Fibroblast of lung (primary cell): ENCODE results near the gene TTYH2. TPM values are rescaled to one million over a fixed set of nuclear protein-coding genes. Genes with fewer than 3 reads are reported as not detected.

ENCODE experiments used
- DNase-seq, 2 donors: peaks; one replicate each; pipeline versions ENCODE4 v3.0.0 to v3.0.0-alpha.2; 2010; ENCODE audit warnings: low read depth in 2 of 2
- H2AFZ ChIP-seq: 2 replicates; pipeline ENCODE4 v1.5.1; 2012; ENCODE audit warnings: low read length, control low read depth, inconsistent platforms
- H3K27ac ChIP-seq: 2 replicates; pipeline ENCODE4 v1.5.1; 2011; ENCODE audit warnings: low read length, control low read depth; ENCODE audit not compliant: insufficient read depth
- H3K27me3 ChIP-seq: 2 replicates; pipeline ENCODE4 v1.5.1; 2011; ENCODE audit warnings: mild to moderate bottlenecking, low read length; ENCODE audit not compliant: control insufficient read depth, insufficient read depth
- H3K36me3 ChIP-seq: 2 replicates; pipeline ENCODE4 v1.5.1; 2011; ENCODE audit warnings: low read length; ENCODE audit not compliant: control insufficient read depth, insufficient read depth
- H3K4me1 ChIP-seq: 2 replicates; pipeline ENCODE4 v1.5.1; 2011; ENCODE audit warnings: low read length; ENCODE audit not compliant: control insufficient read depth, insufficient read depth; ENCODE audit errors: extremely low read depth
- H3K4me2 ChIP-seq: 2 replicates; pipeline ENCODE4 v1.5.1; 2011; ENCODE audit warnings: low read length, control low read depth; ENCODE audit not compliant: insufficient read depth; ENCODE audit errors: extremely low read depth
- H3K4me3 ChIP-seq, 4 experiments: fragments of 200-600 bp in 1 of 4; sonication (generic) in 1 of 4; replicated peaks in 1 of 4; 2 replicates each; pipeline ENCODE4 v1.5.1; 2011 to 2016; ENCODE audit warnings: low read length in 4 of 4, low read depth in 3 of 4, mild to moderate bottlenecking in 3 of 4, control low read depth in 2 of 4, inconsistent platforms in 1 of 4, mixed read lengths in 1 of 4; ENCODE audit not compliant: insufficient read depth in 1 of 4; ENCODE audit errors: control extremely low read depth in 1 of 4
- H3K79me2 ChIP-seq: 2 replicates; pipeline ENCODE4 v1.5.1; 2012; ENCODE audit warnings: mild to moderate bottlenecking, low read length, inconsistent platforms; ENCODE audit not compliant: control insufficient read depth, insufficient read depth
- H3K9ac ChIP-seq: 2 replicates; pipeline ENCODE4 v1.5.1; 2011; ENCODE audit warnings: mild to moderate bottlenecking, low read length, control low read depth; ENCODE audit not compliant: insufficient read depth
- H3K9me3 ChIP-seq: 2 replicates; pipeline ENCODE4 v1.5.1; 2012; ENCODE audit warnings: low read depth, low read length; ENCODE audit not compliant: control insufficient read depth, insufficient read depth
- H4K20me1 ChIP-seq: 2 replicates; pipeline ENCODE4 v1.5.1; 2011; ENCODE audit warnings: low read length; ENCODE audit not compliant: control insufficient read depth, insufficient read depth; ENCODE audit errors: extremely low read depth
- CTCF ChIP-seq, 2 donors: IDR thresholded peaks in 1 of 2; conservative IDR thresholded peaks in 1 of 2; 1 replicate in 1 of 2; 2 replicates in 1 of 2; pipeline ENCODE4 v1.5.1; 2011 to 2012; ENCODE audit warnings: low read length in 2 of 2, control low read depth in 1 of 2, inconsistent platforms in 1 of 2, low read depth in 1 of 2, mild to moderate bottlenecking in 1 of 2
- EZH2 ChIP-seq: IDR thresholded peaks from 2 replicates; pipeline ENCODE4 v1.5.1; 2012; ENCODE audit warnings: low read length, control low read depth, mild to moderate bottlenecking; ENCODE audit errors: missing control alignments
- polyA plus RNA-seq, 2 donors: library from polyadenylated mRNA; depleted of rRNA in 1 of 2; stranded (reverse) in 1 of 2; unstranded in 1 of 2; fragments of >200 nt; gene quantifications; 2 replicates each; pipeline ENCODE4 v1.2.1, GENCODE V29; 2011 to 2012; ENCODE audit warnings: missing spikeins in 1 of 2
- total RNA-seq: library from RNA; depleted of rRNA; stranded (reverse); fragments of >200 nt; gene quantifications from 2 replicates; pipeline ENCODE4 v1.2.1, GENCODE V29; 2014

The TTYH2 gene
- total and polyA plus RNA-seq, 2 donors (not counting 1 experiment from before 2014, with no cell fraction given) = 0.99 to 1.2 TPM

GRCh38 chr17:74212209-74212912 is 1.0 kb upstream of the TTYH2 start:
- H2AFZ ChIP-seq = peak overlapping the region; percentile 62
- H3K79me2 ChIP-seq = peaks cover 13% of the 10 kb centered on the region
- peak overlapping the region; percentile 43 for H3K9ac ChIP-seq
- TF ChIP-seq EZH2 = no peak
- TF ChIP-seq CTCF (conservative IDR thresholded peaks at IDR 0.05 in 1 of 2, IDR thresholded peaks at IDR 0.05 in 1 of 2; ENCODE audit: low read depth in 1 of 2, low read length in 2 of 2) = no peak
- peak overlapping the region; percentile 97 for H3K4me2 ChIP-seq
- peak overlapping the region; percentile 48 to 82 (median 62) for H3K4me3 ChIP-seq
- DNase-seq = peak; percentile 26 to 40
- peak overlapping the region; percentile 53 for H3K27ac ChIP-seq
- H3K9me3 ChIP-seq = no peaks in the 10 kb centered on the region
- H3K27me3 ChIP-seq = peaks cover 4% of the 10 kb centered on the region
- H4K20me1 ChIP-seq = no peaks in the 10 kb centered on the region
- H3K36me3 ChIP-seq = peaks cover 6% of the 10 kb centered on the region
- peaks cover 14% of the 10 kb centered on the region for H3K4me1 ChIP-seq

DNA sequence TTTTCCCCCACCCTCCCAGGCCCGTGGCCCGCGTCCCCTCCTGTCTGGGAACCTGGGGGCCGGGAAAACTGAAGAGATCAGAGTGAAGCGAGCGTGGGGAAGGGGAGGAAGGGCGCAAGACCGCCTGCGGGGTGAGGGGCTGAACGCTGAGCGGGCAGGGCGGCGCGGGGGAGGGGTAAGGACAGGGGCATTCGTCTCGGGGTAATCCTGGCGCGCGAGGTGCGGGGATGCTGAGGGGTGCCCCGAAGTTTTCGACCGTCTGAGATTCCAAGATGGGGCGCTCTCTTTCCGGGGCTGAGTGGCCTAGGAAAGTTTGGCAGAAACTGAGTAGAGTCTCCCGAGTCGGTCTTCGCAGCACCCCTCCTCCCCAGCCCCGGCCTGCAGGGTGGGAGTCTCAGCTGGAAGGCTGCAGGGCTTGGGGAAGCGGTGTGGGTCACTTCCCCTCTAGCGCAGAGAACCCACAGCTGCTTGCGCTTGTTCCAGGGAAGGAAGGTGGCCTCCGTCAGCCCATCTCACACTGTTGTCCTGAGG is 555 bp downstream of the TTYH2 start:
- Histone ChIP-seq H3K79me2 (peaks cover 2% of the 10 kb centered on the region), H3K4me2 (peak overlapping the region; percentile 8), H3K36me3 (peaks cover 2% of the 10 kb centered on the region), H3K4me3 (peak overlapping the region in 3 of 4 experiments; percentile 23 to 45 (median 44)), H4K20me1 (no peaks in the 10 kb centered on the region), H2AFZ (no peak overlapping the region), H3K9ac (no peak overlapping the region), H3K4me1 (peaks cover 14% of the 10 kb centered on the region), H3K27me3 (peaks cover 4% of the 10 kb centered on the region), H3K27ac (no peak overlapping the region), H3K9me3 (no peaks in the 10 kb centered on the region)
- TF ChIP-seq CTCF (conservative IDR thresholded peaks at IDR 0.05 in 1 of 2, IDR thresholded peaks at IDR 0.05 in 1 of 2; ENCODE audit: low read depth in 1 of 2, low read length in 2 of 2) = no peak
- no peak for TF ChIP-seq EZH2
- no peak for DNase-seq

- no peak overlapping the region for H3K9ac ChIP-seq
Observed at GRCh38 chr17:74214484-74215341, 1.3 kb downstream of the TTYH2 start.

More at GRCh38 chr17:74214484-74215341, 1.3 kb downstream of the TTYH2 start:
- no peak overlapping the region for H2AFZ ChIP-seq
- no peak for TF ChIP-seq CTCF (conservative IDR thresholded peaks at IDR 0.05 in 1 of 2, IDR thresholded peaks at IDR 0.05 in 1 of 2; ENCODE audit: low read depth in 1 of 2, low read length in 2 of 2)
- TF ChIP-seq EZH2 = peak; percentile 38
- H3K9me3 ChIP-seq = no peaks in the 10 kb centered on the region
- H3K4me1 ChIP-seq = peaks cover 14% of the 10 kb centered on the region
- H3K36me3 ChIP-seq = no peaks in the 10 kb centered on the region
- H3K4me2 ChIP-seq = no peak overlapping the region
- H3K4me3 ChIP-seq = no peak overlapping the region
- peaks cover 4% of the 10 kb centered on the region for H3K27me3 ChIP-seq
- no peak overlapping the region for H3K27ac ChIP-seq
- no peak for DNase-seq
- no peaks in the 10 kb centered on the region for H3K79me2 ChIP-seq
- H4K20me1 ChIP-seq = no peaks in the 10 kb centered on the region
